Hippocampal formation (tissue), 2 donors: ENCODE results near the gene RBAK.
"Not testable (repeated sequence)": the region's sequence is repeated elsewhere in the genome, so short reads cannot be mapped to it uniquely, and the experiment has no call there.

ENCODE experiments used
- DNase-seq, 2 donors: peaks; one replicate each; lab custom pipeline; 2025; lab: John Stamatoyannopoulos, UW

The RBAK gene

GRCh38 chr7:5045558-5046396, at the start of gene RBAK:
Gene RBAK (plus strand): TSS chr7:5045860. CDS start chr7:5048077, 2,217 bp downstream.
- DNase-seq, result peak; percentile 85 to 87

GRCh38 chr7:4996696-4997222, 48.9 kb upstream of the RBAK start:
- DNase-seq, result no peak

- DNase-seq, result no peak
Observed at GRCh38 chr7:4998244-4998643, 47.4 kb upstream of the RBAK start.

- DNase-seq, result no peak
Observed at GRCh38 chr7:4998910-4999309, 46.8 kb upstream of the RBAK start.

- no peak for DNase-seq
Observed at GRCh38 chr7:4999369-4999950, 46.2 kb upstream of the RBAK start.

- DNase-seq, result no peak
Observed at GRCh38 chr7:5001003-5001402, 44.7 kb upstream of the RBAK start.

- DNase-seq, result no peak
Observed at GRCh38 chr7:5001911-5002310, 43.7 kb upstream of the RBAK start.

- DNase-seq, result no peak
Observed at GRCh38 chr7:5005066-5005465, 40.6 kb upstream of the RBAK start.

- no peak for DNase-seq
Observed at GRCh38 chr7:5012985-5013384, 32.7 kb upstream of the RBAK start.

GRCh38 chr7:5015936-5016335, 29.7 kb upstream of the RBAK start:
- DNase-seq, result not testable (repeated sequence)

- not testable (repeated sequence) for DNase-seq
Observed at GRCh38 chr7:5017626-5018025, 28.0 kb upstream of the RBAK start.

- DNase-seq, result no peak
Observed at GRCh38 chr7:5020098-5020497, 25.6 kb upstream of the RBAK start.

- DNase-seq, result not testable (repeated sequence)
Observed at GRCh38 chr7:5020976-5021550, 24.6 kb upstream of the RBAK start.

GRCh38 chr7:5023626-5024025, 22.0 kb upstream of the RBAK start:
- DNase-seq, result not testable (repeated sequence)

GRCh38 chr7:5027796-5028410, 17.8 kb upstream of the RBAK start:
- not testable (repeated sequence) for DNase-seq

GRCh38 chr7:5033186-5033585, 12.5 kb upstream of the RBAK start:
- not testable (repeated sequence) for DNase-seq

- DNase-seq, result no peak
Observed at GRCh38 chr7:5035276-5035675, 10.4 kb upstream of the RBAK start.

- DNase-seq, result no peak
Observed at GRCh38 chr7:5036446-5036845, 9.2 kb upstream of the RBAK start.

- no peak for DNase-seq
Observed at GRCh38 chr7:5041047-5041446, 4.6 kb upstream of the RBAK start.

GRCh38 chr7:5043661-5044060, 2.0 kb upstream of the RBAK start:
- no peak for DNase-seq

- DNase-seq, result not testable (repeated sequence)
Observed at GRCh38 chr7:5046397-5046732, 705 bp downstream of the RBAK start.

- not testable (repeated sequence) for DNase-seq
Observed at GRCh38 chr7:5047127-5047526, 1.5 kb downstream of the RBAK start.
